H54 (cell line): ENCODE results near the gene SLC37A3.
"Not testable (repeated sequence)": the region's sequence is repeated elsewhere in the genome, so short reads cannot be mapped to it uniquely, and the experiment has no call there.

Experiments
- DNase-seq: peaks from one replicate; pipeline ENCODE4 v3.0.0; 2011; ENCODE audit warnings: low spot score, mixed read lengths; ENCODE audit not compliant: insufficient read length
- FAIRE-seq: peaks from 3 replicates; lab custom pipeline; 2011; peaks lifted over from hg19 to GRCh38; lab: Jason Lieb, UNC
- POLR2A ChIP-seq: IDR thresholded peaks from 2 replicates; pipeline ENCODE4 v1.6.1; 2011; ENCODE audit warnings: low read depth, mild to moderate bottlenecking, low read length

The SLC37A3 gene, protein sequence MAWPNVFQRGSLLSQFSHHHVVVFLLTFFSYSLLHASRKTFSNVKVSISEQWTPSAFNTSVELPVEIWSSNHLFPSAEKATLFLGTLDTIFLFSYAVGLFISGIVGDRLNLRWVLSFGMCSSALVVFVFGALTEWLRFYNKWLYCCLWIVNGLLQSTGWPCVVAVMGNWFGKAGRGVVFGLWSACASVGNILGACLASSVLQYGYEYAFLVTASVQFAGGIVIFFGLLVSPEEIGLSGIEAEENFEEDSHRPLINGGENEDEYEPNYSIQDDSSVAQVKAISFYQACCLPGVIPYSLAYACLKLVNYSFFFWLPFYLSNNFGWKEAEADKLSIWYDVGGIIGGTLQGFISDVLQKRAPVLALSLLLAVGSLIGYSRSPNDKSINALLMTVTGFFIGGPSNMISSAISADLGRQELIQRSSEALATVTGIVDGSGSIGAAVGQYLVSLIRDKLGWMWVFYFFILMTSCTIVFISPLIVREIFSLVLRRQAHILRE

GRCh38 chr7:140397784-140398750 is at the start of gene SLC37A3:
TSS of gene SLC37A3 (minus strand) at chr7:140398530. CDS start at chr7:140382526, 16,004 bp downstream.
- TF ChIP-seq POLR2A, result peak; percentile 94
- DNase-seq, result peak; percentile 87
- no peak for FAIRE-seq

DNA sequence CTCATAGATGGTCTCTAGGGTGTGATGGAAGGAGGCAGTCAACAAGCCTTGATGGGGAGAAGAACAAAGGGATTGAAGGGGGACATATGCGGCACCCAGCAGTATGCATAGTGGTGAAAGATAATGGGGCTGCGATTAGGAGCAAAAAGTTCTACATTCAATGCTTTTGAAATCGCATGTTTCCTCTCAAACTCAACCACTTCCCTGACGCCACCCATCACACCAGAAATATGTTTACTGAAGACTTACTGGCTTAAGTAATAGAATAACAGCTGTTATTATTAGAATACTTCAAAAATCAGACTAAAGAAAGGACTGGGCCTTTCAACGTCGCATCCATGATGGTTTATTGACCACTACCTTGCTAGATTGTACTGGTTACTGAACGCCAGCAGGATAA is 49.5 kb upstream of the SLC37A3 start:
- DNase-seq (no peak), FAIRE-seq (no peak)
- TF ChIP-seq POLR2A, result no peak

DNA sequence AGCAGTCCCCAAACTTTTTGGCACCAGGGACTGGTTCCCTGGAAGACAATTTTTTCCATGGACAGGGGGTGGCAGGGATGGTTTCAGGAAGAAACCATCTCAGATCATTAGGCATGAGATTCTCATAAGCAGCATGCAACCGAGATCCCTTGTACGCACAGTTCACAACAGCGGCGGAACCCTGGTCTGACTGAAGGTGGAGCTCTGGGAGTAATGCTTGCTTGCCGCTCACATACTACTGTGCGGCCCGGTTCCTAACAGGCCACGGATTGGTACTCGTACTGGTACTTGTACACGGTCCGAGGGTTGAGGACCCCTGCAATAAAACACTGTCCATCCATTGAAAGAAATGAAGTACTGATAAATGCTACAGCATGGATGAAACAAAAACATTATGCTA is 48.1 kb upstream of the SLC37A3 start:
- FAIRE-seq (no peak), DNase-seq (no peak)
- no peak for TF ChIP-seq POLR2A

GRCh38 chr7:140441519-140441918 is 43.2 kb upstream of the SLC37A3 start:
- no peak for TF ChIP-seq POLR2A
- DNase-seq (no peak), FAIRE-seq (no peak)

DNA sequence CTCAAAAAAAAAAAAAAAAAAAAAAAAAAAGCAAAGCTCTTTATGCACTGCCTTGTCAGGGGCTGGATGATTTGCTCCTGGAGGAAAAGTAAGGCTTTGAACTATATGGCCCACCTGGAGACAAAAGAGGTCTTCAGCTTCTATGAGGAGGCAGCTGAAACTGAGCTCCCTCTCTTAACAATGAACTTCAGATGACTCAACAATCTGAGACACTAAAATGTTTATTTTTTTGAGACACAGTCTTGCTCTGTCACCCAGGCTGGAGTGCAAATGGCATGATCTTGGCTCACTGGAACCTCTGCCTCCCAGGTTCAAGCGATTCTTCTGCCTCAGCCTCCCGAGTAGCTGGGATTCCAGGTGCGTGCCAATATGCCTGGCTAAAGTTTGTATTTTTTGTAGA is 42.3 kb upstream of the SLC37A3 start:
- TF ChIP-seq POLR2A, result no peak
- no peak for FAIRE-seq
- no peak for DNase-seq

DNA sequence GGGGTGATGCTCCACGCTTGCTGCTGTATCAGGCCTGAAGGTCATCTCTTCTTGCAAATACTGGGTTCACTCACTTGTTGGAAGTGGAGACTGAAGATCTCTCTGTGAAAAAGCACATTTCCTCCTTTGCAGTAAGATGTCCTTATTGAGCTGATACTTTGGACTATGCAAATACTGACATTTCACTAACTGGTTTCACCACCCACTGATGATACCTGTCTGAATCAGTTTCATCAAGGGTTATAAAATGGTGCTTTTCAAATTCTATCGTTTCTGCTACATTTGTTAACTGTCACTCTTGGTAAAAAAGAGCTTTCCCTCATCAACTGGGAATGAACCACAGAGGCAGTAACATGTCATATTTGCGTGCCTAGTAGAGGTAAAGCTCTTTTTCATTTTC is 41.0 kb upstream of the SLC37A3 start:
- TF ChIP-seq POLR2A, result no peak
- no peak for DNase-seq
- no peak for FAIRE-seq

GRCh38 chr7:140435252-140435895 is 37.0 kb upstream of the SLC37A3 start:
- no peak for TF ChIP-seq POLR2A
- FAIRE-seq, result no peak
- no peak for DNase-seq

DNA sequence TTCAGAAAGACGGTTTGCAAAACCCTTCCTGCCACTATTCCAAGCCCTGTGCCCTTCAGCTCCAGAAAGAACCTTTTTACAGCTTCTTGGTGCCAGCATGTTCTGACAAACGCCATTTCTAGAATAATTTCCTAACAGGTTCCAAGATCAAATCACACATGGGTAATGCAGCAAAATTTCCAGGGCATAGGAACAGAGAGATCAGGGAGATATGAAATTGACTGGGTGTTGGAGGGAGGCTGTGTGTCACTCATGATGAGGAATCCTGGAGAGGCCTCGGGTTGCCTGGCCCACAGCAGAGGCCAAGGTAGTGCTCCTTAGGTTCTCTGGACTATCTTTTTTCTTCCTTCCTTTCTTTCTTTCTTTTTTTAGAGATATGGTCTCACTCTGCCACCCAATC is 35.1 kb upstream of the SLC37A3 start:
- no peak for TF ChIP-seq POLR2A
- DNase-seq, result no peak
- FAIRE-seq, result no peak

DNA sequence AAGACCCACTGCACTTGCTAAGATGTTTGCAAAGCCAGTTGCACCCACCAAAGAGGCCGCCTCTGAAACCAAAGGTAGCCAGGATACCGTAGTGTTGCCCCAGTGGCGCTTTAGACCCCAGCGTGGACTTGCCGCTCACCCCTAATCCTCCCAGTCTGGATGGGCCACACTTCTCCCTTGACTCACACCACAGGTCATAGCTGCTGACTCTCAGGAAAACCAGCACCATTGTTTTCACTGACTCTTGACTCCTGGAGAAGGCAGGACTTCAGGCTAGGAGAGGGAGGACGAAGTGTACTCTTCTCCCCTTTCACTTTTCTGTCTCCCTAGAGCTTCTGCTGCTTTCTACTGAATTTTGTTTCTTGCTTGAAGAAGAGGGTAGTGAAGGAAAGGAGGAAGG is 27.8 kb upstream of the SLC37A3 start:
- DNase-seq (no peak), FAIRE-seq (no peak)
- no peak for TF ChIP-seq POLR2A

- FAIRE-seq, result no peak
Observed at GRCh38 chr7:140425718-140426117, 27.4 kb upstream of the SLC37A3 start.

GRCh38 chr7:140423501-140423900 is 25.2 kb upstream of the SLC37A3 start:
- no peak for FAIRE-seq
- no peak for TF ChIP-seq POLR2A

More at GRCh38 chr7:140425718-140426117, 27.4 kb upstream of the SLC37A3 start:
- no peak for DNase-seq
- TF ChIP-seq POLR2A, result no peak

DNA sequence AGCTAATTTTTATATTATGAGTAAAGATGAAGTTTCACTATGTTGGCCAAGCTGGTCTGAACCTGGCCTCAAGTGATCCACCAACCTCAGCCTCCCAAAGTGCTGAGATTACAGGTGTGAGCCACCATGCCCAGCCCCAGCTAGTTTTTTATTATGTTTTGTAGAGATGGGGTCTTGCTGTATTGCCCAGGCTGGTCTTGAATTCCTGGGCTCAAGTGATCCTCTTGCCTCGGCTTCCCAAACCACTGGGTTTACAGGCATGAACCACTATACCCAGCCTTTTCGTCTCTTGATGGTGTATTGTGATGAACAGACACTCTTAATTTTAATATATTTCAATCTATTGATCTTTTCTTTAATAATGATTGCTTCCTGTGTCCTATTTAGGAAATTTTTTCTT is 23.2 kb upstream of the SLC37A3 start:
- DNase-seq (no peak), FAIRE-seq (no peak)
- no peak for TF ChIP-seq POLR2A

More at GRCh38 chr7:140423501-140423900, 25.2 kb upstream of the SLC37A3 start:
- no peak for DNase-seq

- DNase-seq, result no peak
- no peak for FAIRE-seq
- TF ChIP-seq POLR2A, result no peak
Observed at GRCh38 chr7:140418653-140419052, 20.3 kb upstream of the SLC37A3 start.

- not testable (repeated sequence) for FAIRE-seq
Observed at GRCh38 chr7:140418156-140418472, 19.8 kb upstream of the SLC37A3 start.

More at GRCh38 chr7:140418156-140418472, 19.8 kb upstream of the SLC37A3 start:
- DNase-seq, result not testable (repeated sequence)
